GM10248 (cell line): ENCODE results near the gene ABHD17C.

Experiments
- CTCF ChIA-PET: fragments of 300-600 bp; sonication (Branson Sonifier 250); formaldehyde crosslinking; extraction: SDS; loops from one replicate; lab custom pipeline; 2021; ENCODE audit warnings: antibody characterized with exemption; lab: Yijun Ruan, JAX
- POLR2A ChIA-PET: fragments of 350-650 bp; sonication (Branson Sonifier 250); formaldehyde crosslinking; extraction: SDS; loops from one replicate; lab custom pipeline; 2020; ENCODE audit warnings: antibody characterized with exemption; lab: Yijun Ruan, JAX
- DNase-seq: peaks from one replicate; pipeline ENCODE4 v3.0.0; 2012; ENCODE audit errors: extremely low spot score
- TF ChIP-seq, protein P1 (sequence below): IDR thresholded peaks from 2 replicates; pipeline ENCODE4 v1.5.1; 2012; ENCODE audit warnings: mild to moderate bottlenecking, low read depth; ENCODE audit errors: extremely low read depth, missing control alignments, control extremely low read depth

The ABHD17C gene

DNA sequence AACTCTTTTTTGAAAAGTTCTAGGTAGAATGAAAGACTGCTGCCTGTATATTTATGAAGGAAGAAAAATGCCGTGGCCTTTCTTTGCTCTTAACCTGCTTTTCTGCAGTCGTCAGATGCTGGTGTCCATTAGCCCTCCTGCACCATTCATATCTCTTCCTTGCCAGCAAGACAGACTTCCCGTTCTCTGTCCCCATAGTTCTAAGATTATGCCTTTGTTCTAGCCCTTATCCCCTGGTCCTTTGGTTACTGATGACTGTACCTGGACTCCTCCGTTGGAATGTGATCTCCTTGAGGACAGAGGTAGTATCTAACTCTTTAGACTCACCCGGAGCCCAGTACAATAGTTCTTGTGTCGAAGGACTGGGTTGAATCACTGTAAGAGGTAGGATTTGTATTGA, 16.8 kb downstream of the ABHD17C start:
- TF ChIP-seq, protein P1, sequence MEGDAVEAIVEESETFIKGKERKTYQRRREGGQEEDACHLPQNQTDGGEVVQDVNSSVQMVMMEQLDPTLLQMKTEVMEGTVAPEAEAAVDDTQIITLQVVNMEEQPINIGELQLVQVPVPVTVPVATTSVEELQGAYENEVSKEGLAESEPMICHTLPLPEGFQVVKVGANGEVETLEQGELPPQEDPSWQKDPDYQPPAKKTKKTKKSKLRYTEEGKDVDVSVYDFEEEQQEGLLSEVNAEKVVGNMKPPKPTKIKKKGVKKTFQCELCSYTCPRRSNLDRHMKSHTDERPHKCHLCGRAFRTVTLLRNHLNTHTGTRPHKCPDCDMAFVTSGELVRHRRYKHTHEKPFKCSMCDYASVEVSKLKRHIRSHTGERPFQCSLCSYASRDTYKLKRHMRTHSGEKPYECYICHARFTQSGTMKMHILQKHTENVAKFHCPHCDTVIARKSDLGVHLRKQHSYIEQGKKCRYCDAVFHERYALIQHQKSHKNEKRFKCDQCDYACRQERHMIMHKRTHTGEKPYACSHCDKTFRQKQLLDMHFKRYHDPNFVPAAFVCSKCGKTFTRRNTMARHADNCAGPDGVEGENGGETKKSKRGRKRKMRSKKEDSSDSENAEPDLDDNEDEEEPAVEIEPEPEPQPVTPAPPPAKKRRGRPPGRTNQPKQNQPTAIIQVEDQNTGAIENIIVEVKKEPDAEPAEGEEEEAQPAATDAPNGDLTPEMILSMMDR = no peak
- DNase-seq = no peak
- CTCF ChIA-PET = interaction anchor here (1.3 kb wide), 1 partner anchor 65 kb away, joined by 3 read pairs; no protein-coding TSS in a partner anchor
- POLR2A ChIA-PET = no interaction called here

- ChIA-PET POLR2A (interaction anchor here (0.6 kb wide), 1 partner anchor 1402 kb away, joined by 3 read pairs; the partner anchor contains the start of gene TMED3), CTCF (interaction anchor here (0.9 to 1.3 kb wide), 2 partner anchors 64 to 256 kb away, joined by 3 read pairs; no protein-coding TSS in a partner anchor)
- TF ChIP-seq, protein P1 = no peak
- no peak for DNase-seq
Measured at GRCh38 chr15:80712956-80713355, 17.8 kb downstream of the ABHD17C start.

DNA sequence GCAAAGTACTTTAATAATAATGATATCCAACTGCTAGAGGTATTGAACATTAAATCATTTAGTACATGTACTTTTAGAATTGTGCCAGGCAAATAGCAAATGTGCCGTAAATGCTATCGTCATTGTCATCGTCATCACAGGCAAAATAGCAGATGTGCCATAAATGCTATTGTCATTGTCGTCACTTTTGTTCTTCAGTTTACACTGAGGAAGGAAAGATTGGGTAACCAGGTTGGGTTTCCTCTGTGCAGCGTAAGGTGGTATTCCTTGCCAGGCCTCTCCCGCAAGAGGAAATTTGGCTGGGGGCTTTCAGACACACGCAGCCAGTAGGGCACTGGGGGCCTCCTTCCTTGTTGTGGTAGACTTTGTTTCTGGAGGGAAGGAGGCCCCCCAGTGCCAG, 26.4 kb downstream of the ABHD17C start:
- ChIA-PET POLR2A (no interaction called here), CTCF (interaction anchor here (1.0 to 1.2 kb wide), 2 partner anchors 15 to 52 kb away, joined by 3 read pairs; no protein-coding TSS in a partner anchor)
- TF ChIP-seq, protein P1 = no peak
- no peak for DNase-seq

DNA sequence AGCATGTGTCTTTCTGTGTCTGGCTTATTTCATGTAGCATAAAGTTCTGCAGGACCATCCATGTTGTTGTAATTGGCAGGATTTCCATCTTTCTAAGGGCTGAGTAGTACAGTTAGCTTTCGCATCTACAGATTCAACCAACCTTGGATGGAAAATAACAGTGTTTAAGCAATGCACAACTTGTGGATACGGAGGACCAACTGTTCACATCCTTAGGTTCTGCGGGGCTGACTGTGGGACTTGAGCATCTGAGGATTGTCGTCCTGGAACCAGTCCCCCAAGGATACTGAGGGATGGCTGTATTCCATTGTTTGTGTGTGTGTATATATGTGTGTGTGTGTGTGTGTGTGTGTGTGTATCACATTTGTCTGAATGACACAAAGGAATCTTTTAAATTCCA, 27.7 kb downstream of the ABHD17C start:
- CTCF ChIA-PET = no interaction called here
- TF ChIP-seq, protein P1 = no peak
- POLR2A ChIA-PET = no interaction called here
- DNase-seq = no peak

- DNase-seq = no peak
- ChIA-PET CTCF (no interaction called here), POLR2A (no interaction called here)
- TF ChIP-seq, protein P1 = no peak
Measured at GRCh38 chr15:80727196-80727595, 32.1 kb downstream of the ABHD17C start.

GRCh38 chr15:80727596-80727995, 32.5 kb downstream of the ABHD17C start:
- CTCF ChIA-PET = no interaction called here

More at GRCh38 chr15:80727596-80727995, 32.5 kb downstream of the ABHD17C start:
- DNase-seq = no peak
- TF ChIP-seq, protein P1 = no peak
- POLR2A ChIA-PET = no interaction called here
